ENCODE results near the gene APOA4. TPM values are rescaled to one million over a fixed set of nuclear protein-coding genes. Genes with fewer than 3 reads are reported as not detected.

The APOA4 gene
- total RNA-seq, 1 experiment from 2014 or later: not detected

GRCh38 chr11:116865696-116866095 is 42.6 kb upstream of the APOA4 start:
- intact Hi-C loops (cut with micrococcal nuclease): no loop called here
- H4K20me1 ChIP-seq (ENCODE audit: insufficient read depth): no peaks in the 10 kb centered on the region
- RAD21 ChIA-PET (ENCODE audit: low non-redundant PET in 1 of 2, low total read pairs in 2 of 2, uncharacterized antibody in 2 of 2, unreplicated experiment in 2 of 2): no interaction called here
- H3K79me2 ChIP-seq (ENCODE audit: insufficient read depth, low read length): no peaks in the 10 kb centered on the region
- H3K4me3 ChIP-seq (replicated peaks in 1 of 2; ENCODE audit: low read depth in 1 of 2, low read length in 2 of 2): no peak overlapping the region
- H3K27me3 ChIP-seq (ENCODE audit: insufficient read depth, low read length): no peaks in the 10 kb centered on the region
- H3K36me3 ChIP-seq (ENCODE audit: control insufficient read depth in 1 of 2, insufficient read depth in 2 of 2, low read length in 2 of 2): 0 out of 4 replicates have a peak, but pooled peaks cover 0 to 8% of the 10 kb centered on the region in 2 experiments
- no peaks in the 10 kb centered on the region for H3K4me1 ChIP-seq (ENCODE audit: control insufficient read depth in 1 of 2, insufficient read depth in 2 of 2, low read length in 2 of 2)
- H3K9me2 ChIP-seq (ENCODE audit: insufficient read depth): no peaks in the 10 kb centered on the region
- CTCF ChIA-PET: interaction anchor here (1.0 kb wide), 1 partner anchor 14 kb away, joined by 3 read pairs; no protein-coding TSS in a partner anchor
- DNase-seq (ENCODE audit: low read depth, low spot score): no peak
- H3K27ac ChIP-seq (ENCODE audit: low read depth, low read length): no peak overlapping the region
- POLR2A ChIA-PET: no interaction called here
- H3K4me2 ChIP-seq (ENCODE audit: low read length): no peak overlapping the region
- BruUV-seq (replicated peaks): no TSS peak
- TF ChIP-seq SP1 (IDR thresholded peaks at IDR 0.05; ENCODE audit: low read depth) (no peak), MAX (IDR thresholded peaks at IDR 0.05) (no peak), ZFX (IDR thresholded peaks at IDR 0.05) (no peak), ZBTB33 (IDR thresholded peaks at IDR 0.05; ENCODE audit: extremely low read depth, insufficient replicate concordance, low read length) (no peak), ZNF274 (IDR thresholded peaks at IDR 0.05; ENCODE audit: low read depth, low read length) (no peak), RAD21 (IDR thresholded peaks at IDR 0.05; ENCODE audit: low read depth) (no peak), SIN3A (IDR thresholded peaks at IDR 0.05; ENCODE audit: low read depth) (no peak), ELF1 (IDR thresholded peaks at IDR 0.05; ENCODE audit: borderline replicate concordance, low read depth) (no peak), POLR2AphosphoS5 (IDR thresholded peaks at IDR 0.05; ENCODE audit: low read depth, low read length) (no peak), EZH2phosphoT487 (IDR thresholded peaks at IDR 0.05; ENCODE audit: borderline replicate concordance) (no peak), YY1 (IDR thresholded peaks at IDR 0.05; ENCODE audit: extremely low read depth, insufficient replicate concordance, low read depth, low read length) (no peak)
- no peak for ATAC-seq
- H2AFZ ChIP-seq (ENCODE audit: low read depth, low read length, poor library complexity, severe bottlenecking): no peak overlapping the region
- H3K9ac ChIP-seq (ENCODE audit: low read length): no peak overlapping the region
- H3K9me3 ChIP-seq (ENCODE audit: control insufficient read depth in 1 of 2, insufficient read depth in 1 of 2, low read depth in 1 of 2, low read length in 2 of 2): no peaks in the 10 kb centered on the region
